H1 (cell line): ENCODE measurements around the gene RAP1A. TPM values are rescaled to one million over a fixed set of nuclear protein-coding genes. Genes with fewer than 3 reads are reported as not detected.

Experiments used
- BCL11A ChIP-seq, 2 experiments: IDR thresholded peaks; one replicate each; pipeline ENCODE4 v1.6.1; 2011; ENCODE audit warnings: low read depth in 2 of 2, low read length in 2 of 2, mild to moderate bottlenecking in 2 of 2
- GABPA ChIP-seq: IDR thresholded peaks from 2 replicates; pipeline ENCODE4 v1.6.1; 2011; ENCODE audit warnings: mild to moderate bottlenecking, low read length, moderate library complexity, borderline replicate concordance; ENCODE audit not compliant: insufficient read depth
- SAP30 ChIP-seq: fragments of 300-600 bp; sonication (generic); IDR thresholded peaks from 2 replicates; pipeline ENCODE4 v1.7.1; 2012; ENCODE audit warnings: low read length, moderate library complexity, mild to moderate bottlenecking, inconsistent platforms; ENCODE audit not compliant: insufficient read depth, insufficient replicate concordance
- TEAD4 ChIP-seq: IDR thresholded peaks from 2 replicates; pipeline ENCODE4 v1.6.1; 2012; ENCODE audit warnings: low read depth, low read length, inconsistent platforms, mixed read lengths
- polyA plus RNA-seq, 7 experiments: library from polyadenylated mRNA; depleted of rRNA in 3 of 7; stranded (reverse) in 5 of 7; unstranded in 2 of 7; fragments of >200 nt in 5 of 7; fragments of 200-250 nt in 2 of 7; gene quantifications; 1 replicate in 5 of 7; 2 replicates in 1 of 7; 4 replicates in 1 of 7; pipeline versions ENCODE4 v1.2.1 to v1.2.3, GENCODE V29; 2011 to 2013; ENCODE audit warnings: missing spikeins in 2 of 7, mixed read lengths in 2 of 7
- total RNA-seq: library from RNA; stranded (reverse); fragmentation: NEBNext Ultra II Directional; extraction: Animal tissue kit (Norgen Biotek cat#: 25700); gene quantifications from 2 replicates; pipeline ENCODE4 v1.2.1, GENCODE V29; 2021
- TF ChIP-seq, protein P1 (sequence below): fragments of 300-600 bp; sonication (generic); IDR thresholded peaks from 2 replicates; pipeline ENCODE4 v1.7.1; 2012; ENCODE audit warnings: low read length, moderate library complexity, mild to moderate bottlenecking, inconsistent platforms; ENCODE audit not compliant: insufficient replicate concordance
- TF ChIP-seq, protein P2 (sequence below): IDR thresholded peaks from 2 replicates; pipeline ENCODE4 v1.6.1; 2012; ENCODE audit warnings: low read length, inconsistent platforms

RAP1A gene
- total and polyA plus RNA-seq, 2 of the 8 experiments (the other 6 are each of a cell fraction or from before 2014, with no cell fraction given): 10.9 to 35.8 TPM

DNA sequence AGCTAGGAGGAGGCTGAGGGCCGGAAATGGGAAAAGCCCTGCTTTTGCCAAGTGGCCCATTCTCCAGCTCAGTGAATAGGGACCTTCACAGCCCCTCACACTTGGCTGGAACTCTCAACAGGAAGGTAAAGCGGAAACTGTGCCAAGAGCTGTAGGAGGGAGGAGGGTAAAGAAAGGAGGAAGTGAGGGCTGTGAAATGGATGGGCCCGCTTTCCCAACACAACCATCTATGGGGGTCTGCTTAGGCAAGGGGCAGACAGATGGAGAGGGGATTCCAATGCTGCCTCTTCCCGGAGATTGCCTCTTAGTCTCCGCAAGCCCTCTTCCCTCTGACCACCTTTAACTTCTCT lies 114.4 kb downstream of the RAP1A start (continued):
- TF ChIP-seq, protein P1, sequence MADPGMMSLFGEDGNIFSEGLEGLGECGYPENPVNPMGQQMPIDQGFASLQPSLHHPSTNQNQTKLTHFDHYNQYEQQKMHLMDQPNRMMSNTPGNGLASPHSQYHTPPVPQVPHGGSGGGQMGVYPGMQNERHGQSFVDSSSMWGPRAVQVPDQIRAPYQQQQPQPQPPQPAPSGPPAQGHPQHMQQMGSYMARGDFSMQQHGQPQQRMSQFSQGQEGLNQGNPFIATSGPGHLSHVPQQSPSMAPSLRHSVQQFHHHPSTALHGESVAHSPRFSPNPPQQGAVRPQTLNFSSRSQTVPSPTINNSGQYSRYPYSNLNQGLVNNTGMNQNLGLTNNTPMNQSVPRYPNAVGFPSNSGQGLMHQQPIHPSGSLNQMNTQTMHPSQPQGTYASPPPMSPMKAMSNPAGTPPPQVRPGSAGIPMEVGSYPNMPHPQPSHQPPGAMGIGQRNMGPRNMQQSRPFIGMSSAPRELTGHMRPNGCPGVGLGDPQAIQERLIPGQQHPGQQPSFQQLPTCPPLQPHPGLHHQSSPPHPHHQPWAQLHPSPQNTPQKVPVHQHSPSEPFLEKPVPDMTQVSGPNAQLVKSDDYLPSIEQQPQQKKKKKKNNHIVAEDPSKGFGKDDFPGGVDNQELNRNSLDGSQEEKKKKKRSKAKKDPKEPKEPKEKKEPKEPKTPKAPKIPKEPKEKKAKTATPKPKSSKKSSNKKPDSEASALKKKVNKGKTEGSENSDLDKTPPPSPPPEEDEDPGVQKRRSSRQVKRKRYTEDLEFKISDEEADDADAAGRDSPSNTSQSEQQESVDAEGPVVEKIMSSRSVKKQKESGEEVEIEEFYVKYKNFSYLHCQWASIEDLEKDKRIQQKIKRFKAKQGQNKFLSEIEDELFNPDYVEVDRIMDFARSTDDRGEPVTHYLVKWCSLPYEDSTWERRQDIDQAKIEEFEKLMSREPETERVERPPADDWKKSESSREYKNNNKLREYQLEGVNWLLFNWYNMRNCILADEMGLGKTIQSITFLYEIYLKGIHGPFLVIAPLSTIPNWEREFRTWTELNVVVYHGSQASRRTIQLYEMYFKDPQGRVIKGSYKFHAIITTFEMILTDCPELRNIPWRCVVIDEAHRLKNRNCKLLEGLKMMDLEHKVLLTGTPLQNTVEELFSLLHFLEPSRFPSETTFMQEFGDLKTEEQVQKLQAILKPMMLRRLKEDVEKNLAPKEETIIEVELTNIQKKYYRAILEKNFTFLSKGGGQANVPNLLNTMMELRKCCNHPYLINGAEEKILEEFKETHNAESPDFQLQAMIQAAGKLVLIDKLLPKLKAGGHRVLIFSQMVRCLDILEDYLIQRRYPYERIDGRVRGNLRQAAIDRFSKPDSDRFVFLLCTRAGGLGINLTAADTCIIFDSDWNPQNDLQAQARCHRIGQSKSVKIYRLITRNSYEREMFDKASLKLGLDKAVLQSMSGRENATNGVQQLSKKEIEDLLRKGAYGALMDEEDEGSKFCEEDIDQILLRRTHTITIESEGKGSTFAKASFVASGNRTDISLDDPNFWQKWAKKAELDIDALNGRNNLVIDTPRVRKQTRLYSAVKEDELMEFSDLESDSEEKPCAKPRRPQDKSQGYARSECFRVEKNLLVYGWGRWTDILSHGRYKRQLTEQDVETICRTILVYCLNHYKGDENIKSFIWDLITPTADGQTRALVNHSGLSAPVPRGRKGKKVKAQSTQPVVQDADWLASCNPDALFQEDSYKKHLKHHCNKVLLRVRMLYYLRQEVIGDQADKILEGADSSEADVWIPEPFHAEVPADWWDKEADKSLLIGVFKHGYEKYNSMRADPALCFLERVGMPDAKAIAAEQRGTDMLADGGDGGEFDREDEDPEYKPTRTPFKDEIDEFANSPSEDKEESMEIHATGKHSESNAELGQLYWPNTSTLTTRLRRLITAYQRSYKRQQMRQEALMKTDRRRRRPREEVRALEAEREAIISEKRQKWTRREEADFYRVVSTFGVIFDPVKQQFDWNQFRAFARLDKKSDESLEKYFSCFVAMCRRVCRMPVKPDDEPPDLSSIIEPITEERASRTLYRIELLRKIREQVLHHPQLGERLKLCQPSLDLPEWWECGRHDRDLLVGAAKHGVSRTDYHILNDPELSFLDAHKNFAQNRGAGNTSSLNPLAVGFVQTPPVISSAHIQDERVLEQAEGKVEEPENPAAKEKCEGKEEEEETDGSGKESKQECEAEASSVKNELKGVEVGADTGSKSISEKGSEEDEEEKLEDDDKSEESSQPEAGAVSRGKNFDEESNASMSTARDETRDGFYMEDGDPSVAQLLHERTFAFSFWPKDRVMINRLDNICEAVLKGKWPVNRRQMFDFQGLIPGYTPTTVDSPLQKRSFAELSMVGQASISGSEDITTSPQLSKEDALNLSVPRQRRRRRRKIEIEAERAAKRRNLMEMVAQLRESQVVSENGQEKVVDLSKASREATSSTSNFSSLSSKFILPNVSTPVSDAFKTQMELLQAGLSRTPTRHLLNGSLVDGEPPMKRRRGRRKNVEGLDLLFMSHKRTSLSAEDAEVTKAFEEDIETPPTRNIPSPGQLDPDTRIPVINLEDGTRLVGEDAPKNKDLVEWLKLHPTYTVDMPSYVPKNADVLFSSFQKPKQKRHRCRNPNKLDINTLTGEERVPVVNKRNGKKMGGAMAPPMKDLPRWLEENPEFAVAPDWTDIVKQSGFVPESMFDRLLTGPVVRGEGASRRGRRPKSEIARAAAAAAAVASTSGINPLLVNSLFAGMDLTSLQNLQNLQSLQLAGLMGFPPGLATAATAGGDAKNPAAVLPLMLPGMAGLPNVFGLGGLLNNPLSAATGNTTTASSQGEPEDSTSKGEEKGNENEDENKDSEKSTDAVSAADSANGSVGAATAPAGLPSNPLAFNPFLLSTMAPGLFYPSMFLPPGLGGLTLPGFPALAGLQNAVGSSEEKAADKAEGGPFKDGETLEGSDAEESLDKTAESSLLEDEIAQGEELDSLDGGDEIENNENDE: no peak
- no peak for TF ChIP-seq TEAD4
- TF ChIP-seq, protein P2, sequence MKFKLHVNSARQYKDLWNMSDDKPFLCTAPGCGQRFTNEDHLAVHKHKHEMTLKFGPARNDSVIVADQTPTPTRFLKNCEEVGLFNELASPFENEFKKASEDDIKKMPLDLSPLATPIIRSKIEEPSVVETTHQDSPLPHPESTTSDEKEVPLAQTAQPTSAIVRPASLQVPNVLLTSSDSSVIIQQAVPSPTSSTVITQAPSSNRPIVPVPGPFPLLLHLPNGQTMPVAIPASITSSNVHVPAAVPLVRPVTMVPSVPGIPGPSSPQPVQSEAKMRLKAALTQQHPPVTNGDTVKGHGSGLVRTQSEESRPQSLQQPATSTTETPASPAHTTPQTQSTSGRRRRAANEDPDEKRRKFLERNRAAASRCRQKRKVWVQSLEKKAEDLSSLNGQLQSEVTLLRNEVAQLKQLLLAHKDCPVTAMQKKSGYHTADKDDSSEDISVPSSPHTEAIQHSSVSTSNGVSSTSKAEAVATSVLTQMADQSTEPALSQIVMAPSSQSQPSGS: no peak
- TF ChIP-seq BCL11A (IDR thresholded peaks at IDR 0.05; ENCODE audit: low read depth in 2 of 2, low read length in 2 of 2): no peak
- no peak for TF ChIP-seq GABPA
- TF ChIP-seq SAP30: no peak
